Measurements from ENCODE around the gene FAM219A.
"Not testable (repeated sequence)": the region's sequence is repeated elsewhere in the genome, so short reads cannot be mapped to it uniquely, and the experiment has no call there.

The FAM219A gene

GRCh38 chr9:34490360-34490759 is 32.0 kb upstream of the FAM219A start:
- DNase-seq (ENCODE audit: low spot score), result no peak
- TF ChIP-seq, protein P1, sequence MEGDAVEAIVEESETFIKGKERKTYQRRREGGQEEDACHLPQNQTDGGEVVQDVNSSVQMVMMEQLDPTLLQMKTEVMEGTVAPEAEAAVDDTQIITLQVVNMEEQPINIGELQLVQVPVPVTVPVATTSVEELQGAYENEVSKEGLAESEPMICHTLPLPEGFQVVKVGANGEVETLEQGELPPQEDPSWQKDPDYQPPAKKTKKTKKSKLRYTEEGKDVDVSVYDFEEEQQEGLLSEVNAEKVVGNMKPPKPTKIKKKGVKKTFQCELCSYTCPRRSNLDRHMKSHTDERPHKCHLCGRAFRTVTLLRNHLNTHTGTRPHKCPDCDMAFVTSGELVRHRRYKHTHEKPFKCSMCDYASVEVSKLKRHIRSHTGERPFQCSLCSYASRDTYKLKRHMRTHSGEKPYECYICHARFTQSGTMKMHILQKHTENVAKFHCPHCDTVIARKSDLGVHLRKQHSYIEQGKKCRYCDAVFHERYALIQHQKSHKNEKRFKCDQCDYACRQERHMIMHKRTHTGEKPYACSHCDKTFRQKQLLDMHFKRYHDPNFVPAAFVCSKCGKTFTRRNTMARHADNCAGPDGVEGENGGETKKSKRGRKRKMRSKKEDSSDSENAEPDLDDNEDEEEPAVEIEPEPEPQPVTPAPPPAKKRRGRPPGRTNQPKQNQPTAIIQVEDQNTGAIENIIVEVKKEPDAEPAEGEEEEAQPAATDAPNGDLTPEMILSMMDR (IDR thresholded peaks at IDR 0.05; ENCODE audit: borderline replicate concordance, control extremely low read depth, extremely low read depth, insufficient read depth, missing control alignments), result no peak
- in situ Hi-C loops (cut with MboI; ENCODE audit: low sequenced_read_pairs, unreplicated experiment), result loop anchor here (10.0 kb wide), 1 partner anchor 46 kb away; no protein-coding TSS in a partner anchor

- TF ChIP-seq, protein P1 (IDR thresholded peaks at IDR 0.05; ENCODE audit: borderline replicate concordance, control extremely low read depth, extremely low read depth, insufficient read depth, missing control alignments), result no peak
- in situ Hi-C loops (cut with MboI; ENCODE audit: low sequenced_read_pairs, unreplicated experiment), result no loop called here
- no peak for DNase-seq (ENCODE audit: low spot score)
Measured at GRCh38 chr9:34486572-34486971, 28.2 kb upstream of the FAM219A start.

DNA sequence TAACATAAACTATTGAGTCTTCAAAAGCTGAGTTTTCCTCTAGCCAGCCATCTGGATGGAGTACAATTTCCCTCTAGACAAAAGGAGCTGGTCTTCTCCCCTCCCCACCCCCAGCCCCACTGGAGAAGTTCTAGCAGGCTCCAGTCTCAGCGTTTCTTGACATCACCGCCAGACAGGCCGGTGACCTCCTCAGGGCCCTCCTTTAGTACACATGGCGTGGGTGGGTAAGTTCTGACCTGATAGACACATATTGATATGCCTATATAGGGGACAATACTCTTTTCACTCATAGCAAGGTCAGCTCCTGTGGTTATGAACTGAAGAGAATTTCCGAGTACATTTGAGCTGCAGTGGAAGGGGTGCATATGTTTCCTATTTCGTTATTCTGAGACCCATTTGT is 27.5 kb upstream of the FAM219A start:
- DNase-seq (ENCODE audit: low spot score), result no peak
- TF ChIP-seq, protein P1 (IDR thresholded peaks at IDR 0.05; ENCODE audit: borderline replicate concordance, control extremely low read depth, extremely low read depth, insufficient read depth, missing control alignments), result no peak
- in situ Hi-C loops (cut with MboI; ENCODE audit: low sequenced_read_pairs, unreplicated experiment), result no loop called here

DNA sequence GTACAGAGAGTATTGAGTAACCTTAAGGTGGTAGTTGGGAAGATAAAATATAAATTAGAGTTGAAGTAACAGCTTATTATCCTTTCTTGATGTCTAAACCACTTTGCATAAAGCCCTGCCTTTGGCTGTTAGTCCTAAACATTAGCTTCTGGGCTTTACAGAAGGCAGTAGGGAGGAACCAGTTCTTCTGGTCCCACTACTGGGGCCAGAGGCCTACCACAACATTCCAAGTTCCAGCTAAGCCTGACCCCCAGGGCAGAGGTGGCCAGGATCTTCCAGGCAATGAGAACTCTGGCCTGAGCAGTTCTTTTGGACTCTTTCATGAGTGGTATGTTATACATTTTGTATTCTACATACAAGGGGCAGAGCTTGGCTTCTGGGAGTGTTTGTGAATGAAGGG is 26.3 kb upstream of the FAM219A start:
- DNase-seq (ENCODE audit: low spot score), result no peak
- TF ChIP-seq, protein P1 (IDR thresholded peaks at IDR 0.05; ENCODE audit: borderline replicate concordance, control extremely low read depth, extremely low read depth, insufficient read depth, missing control alignments), result no peak
- in situ Hi-C loops (cut with MboI; ENCODE audit: low sequenced_read_pairs, unreplicated experiment), result no loop called here

- DNase-seq (ENCODE audit: low spot score); in situ Hi-C loops (cut with MboI; ENCODE audit: low sequenced_read_pairs, unreplicated experiment): not testable (repeated sequence)
Measured at GRCh38 chr9:34482746-34483145, 24.4 kb upstream of the FAM219A start.

- in situ Hi-C loops (cut with MboI; ENCODE audit: low sequenced_read_pairs, unreplicated experiment); DNase-seq (ENCODE audit: low spot score): not testable (repeated sequence)
Measured at GRCh38 chr9:34481620-34482019, 23.2 kb upstream of the FAM219A start.

- TF ChIP-seq, protein P1 (IDR thresholded peaks at IDR 0.05; ENCODE audit: borderline replicate concordance, control extremely low read depth, extremely low read depth, insufficient read depth, missing control alignments), result no peak
- in situ Hi-C loops (cut with MboI; ENCODE audit: low sequenced_read_pairs, unreplicated experiment), result no loop called here
- no peak for DNase-seq (ENCODE audit: low spot score)
Measured at GRCh38 chr9:34479431-34479866, 21.1 kb upstream of the FAM219A start.

DNA sequence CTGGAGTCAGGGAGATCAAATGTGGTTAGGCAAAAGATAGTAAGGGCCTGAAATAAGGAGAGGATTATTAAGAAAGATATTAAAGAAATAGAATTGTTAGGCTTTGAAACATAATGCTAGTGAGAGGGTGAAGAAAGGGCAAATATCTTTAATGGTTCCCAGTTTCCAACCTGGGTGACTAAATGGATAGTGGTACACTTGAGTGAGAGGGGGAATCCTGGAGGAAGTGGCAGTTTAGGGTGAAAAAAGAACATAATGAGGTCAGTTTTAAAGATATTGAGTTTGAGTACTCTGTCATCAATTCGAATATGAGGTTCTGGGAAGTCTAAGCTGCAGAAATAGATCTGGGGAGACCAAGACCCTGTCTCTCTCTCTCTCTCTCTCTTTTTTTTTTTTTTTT is 19.2 kb upstream of the FAM219A start:
- in situ Hi-C loops (cut with MboI; ENCODE audit: low sequenced_read_pairs, unreplicated experiment), result no loop called here
- TF ChIP-seq, protein P1 (IDR thresholded peaks at IDR 0.05; ENCODE audit: borderline replicate concordance, control extremely low read depth, extremely low read depth, insufficient read depth, missing control alignments), result no peak
- no peak for DNase-seq (ENCODE audit: low spot score)
